Progenitor cell of endocrine pancreas (in vitro differentiated cells): ENCODE measurements around the gene CLASRP. TPM values are rescaled to one million over a fixed set of nuclear protein-coding genes. Genes with fewer than 3 reads are reported as not detected.
A peak's percentile ranks its signal among the peaks of the same experiment; 100 is the strongest.

Experiments used
- DNase-seq: peaks from one replicate; pipeline ENCODE4 v3.0.0; 2021; ENCODE audit warnings: low spot score; ENCODE audit not compliant: unreplicated experiment
- H3K27ac Mint-ChIP-seq: 2 replicates; pipeline ENCODE4 v1.8.0; 2021; ENCODE audit warnings: mild to moderate bottlenecking, moderate library complexity, mixed read lengths
- H3K27me3 Mint-ChIP-seq: 2 replicates; pipeline ENCODE4 v1.8.0; 2021; ENCODE audit warnings: mixed read lengths
- H3K36me3 Mint-ChIP-seq: 2 replicates; pipeline ENCODE4 v1.8.0; 2022; ENCODE audit warnings: mixed read lengths; ENCODE audit not compliant: insufficient read depth
- H3K4me1 Mint-ChIP-seq: 2 replicates; pipeline ENCODE4 v1.8.0; 2021; ENCODE audit warnings: low read depth, mixed read lengths
- H3K4me3 Mint-ChIP-seq: 2 replicates; pipeline ENCODE4 v1.8.0; 2021; ENCODE audit warnings: low read depth, mild to moderate bottlenecking, moderate library complexity, mixed read lengths
- H3K9me3 Mint-ChIP-seq: 2 replicates; pipeline ENCODE4 v1.8.0; 2021; ENCODE audit warnings: low read depth, mixed read lengths
- CTCF ChIP-seq: fragments of 200-600 bp; sonication (generic); IDR thresholded peaks from one replicate; pipeline ENCODE4 v1.5.0; 2021; ENCODE audit warnings: antibody characterized with exemption, mild to moderate bottlenecking; ENCODE audit not compliant: unreplicated experiment
- long read RNA-seq: library from polyadenylated mRNA; unstranded; transcript quantifications from one replicate; pipeline ENCODE4 v2.0.0, GENCODE V29; 2020
- total RNA-seq: library from RNA; stranded (reverse); gene quantifications from 2 replicates; pipeline ENCODE4 v1.2.1, GENCODE V29; 2021

Gene CLASRP
- 111 and 123 TPM in 2 replicates for total RNA-seq
- long read RNA-seq, partial matches to known transcripts: 0 of 3 reads
- long read RNA-seq, other reads (novel, unspliced or antisense): 2 of 3 reads

- peak within 1 kb of the TSS; percentile 96 for H3K27ac Mint-ChIP-seq
- peaks cover 12% of the 10 kb centered on the region for H3K4me1 Mint-ChIP-seq
- H3K36me3 Mint-ChIP-seq: peaks cover 12% of the 10 kb centered on the region
- H3K4me3 Mint-ChIP-seq: peak within 1 kb of the TSS; percentile 91
- TF ChIP-seq CTCF: no peak
- peak; percentile 72 for DNase-seq
- no peaks in the 10 kb centered on the region for H3K9me3 Mint-ChIP-seq
- no peaks in the 10 kb centered on the region for H3K27me3 Mint-ChIP-seq
These were observed at the start of gene CLASRP for GRCh38 chr19:45038931-45039893. Gene CLASRP (plus strand): TSS chr19:45039045. CDS start chr19:45040213, 1,168 bp downstream.

GRCh38 chr19:44990459-44990858 is 48.4 kb upstream of the CLASRP start:
- no peaks in the 10 kb centered on the region for H3K9me3 Mint-ChIP-seq
- H3K27ac Mint-ChIP-seq: no peak overlapping the region
- no peaks in the 10 kb centered on the region for H3K4me1 Mint-ChIP-seq
- no peaks in the 10 kb centered on the region for H3K27me3 Mint-ChIP-seq
- DNase-seq: no peak
- no peak overlapping the region for H3K4me3 Mint-ChIP-seq
- peaks cover 11% of the 10 kb centered on the region for H3K36me3 Mint-ChIP-seq
- no peak for TF ChIP-seq CTCF

GRCh38 chr19:44990966-44991365 is 47.9 kb upstream of the CLASRP start:
- Mint-ChIP-seq H3K27ac (no peak overlapping the region), H3K4me3 (no peak overlapping the region), H3K9me3 (no peaks in the 10 kb centered on the region), H3K4me1 (no peaks in the 10 kb centered on the region), H3K36me3 (peaks cover 11% of the 10 kb centered on the region), H3K27me3 (no peaks in the 10 kb centered on the region)
- TF ChIP-seq CTCF: no peak
- DNase-seq: no peak

GRCh38 chr19:44992336-44993163 is 46.3 kb upstream of the CLASRP start:
- Mint-ChIP-seq H3K36me3 (peaks cover 8% of the 10 kb centered on the region), H3K27me3 (no peaks in the 10 kb centered on the region), H3K27ac (no peak overlapping the region), H3K4me3 (no peak overlapping the region), H3K9me3 (no peaks in the 10 kb centered on the region), H3K4me1 (no peaks in the 10 kb centered on the region)
- TF ChIP-seq CTCF: no peak
- DNase-seq: no peak

- no peak for TF ChIP-seq CTCF
- Mint-ChIP-seq H3K4me3 (no peak overlapping the region), H3K9me3 (no peaks in the 10 kb centered on the region), H3K4me1 (no peaks in the 10 kb centered on the region), H3K36me3 (peaks cover 8% of the 10 kb centered on the region), H3K27ac (peak overlapping the region; percentile 24), H3K27me3 (peaks cover 4% of the 10 kb centered on the region)
- DNase-seq: no peak
These were observed 45.3 kb upstream of the CLASRP start for GRCh38 chr19:44993526-44993925.
